Subcutaneous adipose tissue (tissue), 4 donors: ENCODE measurements around the gene EPN1. TPM values are rescaled to one million over a fixed set of nuclear protein-coding genes. Genes with fewer than 3 reads are reported as not detected.

Experiments used
- total RNA-seq, 4 donors: library from RNA; depleted of rRNA; stranded (reverse); fragments of >200 nt; gene quantifications; one replicate each; pipeline ENCODE4 v1.1.0, GENCODE V29; 2016
- TF ChIP-seq, protein P1 (sequence below): fragments of 450-650 bp; IDR thresholded peaks from one replicate; pipeline ENCODE4 v1.5.1; 2016; ENCODE audit warnings: low read depth, mild to moderate bottlenecking, control low read depth, antibody characterized with exemption, moderate library complexity

Gene EPN1
- total RNA-seq, 4 donors from 2014 or later = 27.6 to 118 (median 59.7) TPM

DNA sequence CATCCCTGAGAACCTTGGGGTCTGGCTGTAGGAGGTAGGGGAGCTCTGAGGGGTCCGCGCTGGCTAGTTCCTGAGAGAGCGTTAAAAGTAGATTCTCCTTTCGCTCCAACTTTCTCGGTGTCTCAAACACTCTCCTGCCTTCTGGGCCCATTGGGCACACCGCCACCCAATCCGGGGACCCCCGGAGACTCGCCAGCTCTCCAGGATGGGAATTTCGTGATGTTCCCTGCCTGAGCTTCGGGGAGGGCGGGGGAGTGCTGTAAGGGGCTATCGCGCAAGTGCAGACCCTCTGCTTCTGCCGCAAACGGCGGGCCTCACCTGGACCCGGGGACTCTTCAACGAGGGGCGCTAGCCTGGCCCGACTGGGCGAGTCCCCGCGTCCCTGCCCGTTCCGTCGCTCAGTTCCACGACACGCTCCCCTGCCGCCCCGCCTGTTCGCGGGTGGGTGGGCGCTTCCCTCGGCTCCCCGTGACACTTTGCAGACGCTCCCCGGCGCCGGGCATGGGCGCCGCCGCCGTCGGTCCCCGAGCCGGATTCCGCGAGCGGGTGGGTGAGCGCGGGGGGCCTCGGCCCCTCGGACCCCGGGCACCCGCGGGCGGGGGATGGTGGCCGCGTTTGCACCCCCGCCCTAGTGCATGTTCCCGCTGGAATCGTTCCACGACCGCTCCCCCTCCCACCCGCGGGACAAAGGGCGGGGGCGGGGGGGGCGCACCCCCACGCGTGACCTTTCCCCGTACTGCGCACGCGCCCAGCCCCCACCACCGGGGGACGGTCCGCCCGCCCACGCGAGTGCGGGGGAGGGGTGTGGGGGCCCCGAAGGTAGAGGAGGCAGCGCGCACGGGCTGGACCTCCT lies 27.1 kb upstream of the EPN1 start, which contains the start of gene CCDC106:
TSS of gene CCDC106 (plus strand) at position 481 of the 853 bp plus-strand sequence. CDS start 835 bp downstream, outside the sequence.
- TF ChIP-seq, protein P1, sequence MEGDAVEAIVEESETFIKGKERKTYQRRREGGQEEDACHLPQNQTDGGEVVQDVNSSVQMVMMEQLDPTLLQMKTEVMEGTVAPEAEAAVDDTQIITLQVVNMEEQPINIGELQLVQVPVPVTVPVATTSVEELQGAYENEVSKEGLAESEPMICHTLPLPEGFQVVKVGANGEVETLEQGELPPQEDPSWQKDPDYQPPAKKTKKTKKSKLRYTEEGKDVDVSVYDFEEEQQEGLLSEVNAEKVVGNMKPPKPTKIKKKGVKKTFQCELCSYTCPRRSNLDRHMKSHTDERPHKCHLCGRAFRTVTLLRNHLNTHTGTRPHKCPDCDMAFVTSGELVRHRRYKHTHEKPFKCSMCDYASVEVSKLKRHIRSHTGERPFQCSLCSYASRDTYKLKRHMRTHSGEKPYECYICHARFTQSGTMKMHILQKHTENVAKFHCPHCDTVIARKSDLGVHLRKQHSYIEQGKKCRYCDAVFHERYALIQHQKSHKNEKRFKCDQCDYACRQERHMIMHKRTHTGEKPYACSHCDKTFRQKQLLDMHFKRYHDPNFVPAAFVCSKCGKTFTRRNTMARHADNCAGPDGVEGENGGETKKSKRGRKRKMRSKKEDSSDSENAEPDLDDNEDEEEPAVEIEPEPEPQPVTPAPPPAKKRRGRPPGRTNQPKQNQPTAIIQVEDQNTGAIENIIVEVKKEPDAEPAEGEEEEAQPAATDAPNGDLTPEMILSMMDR = no peak

GRCh38 chr19:55648585-55649267 lies 26.3 kb upstream of the EPN1 start:
- TF ChIP-seq, protein P1 = no peak

- TF ChIP-seq, protein P1 = no peak
Observed at GRCh38 chr19:55649268-55650125, 25.5 kb upstream of the EPN1 start.

DNA sequence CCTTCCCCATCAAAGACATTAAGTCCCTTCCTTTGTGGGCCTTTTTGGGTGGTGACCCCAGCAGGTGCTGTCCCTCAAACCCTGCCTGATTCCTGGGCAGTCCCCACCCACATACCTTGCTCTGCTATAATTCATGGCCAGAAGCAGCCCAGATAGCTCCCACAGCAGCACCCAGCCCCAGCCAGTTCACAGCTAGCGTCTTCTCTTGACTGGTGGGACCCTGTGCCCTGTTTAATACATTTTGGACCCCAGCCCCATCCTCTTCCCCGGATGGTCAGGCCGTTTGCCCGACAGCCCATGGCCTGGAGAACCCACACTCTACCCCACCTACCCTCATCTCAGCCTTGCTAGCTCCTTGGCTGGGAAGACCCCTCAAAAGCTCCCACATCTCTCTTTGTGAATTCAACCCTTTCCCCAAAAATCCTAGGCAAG lies 24.9 kb upstream of the EPN1 start:
- TF ChIP-seq, protein P1 = no peak

DNA sequence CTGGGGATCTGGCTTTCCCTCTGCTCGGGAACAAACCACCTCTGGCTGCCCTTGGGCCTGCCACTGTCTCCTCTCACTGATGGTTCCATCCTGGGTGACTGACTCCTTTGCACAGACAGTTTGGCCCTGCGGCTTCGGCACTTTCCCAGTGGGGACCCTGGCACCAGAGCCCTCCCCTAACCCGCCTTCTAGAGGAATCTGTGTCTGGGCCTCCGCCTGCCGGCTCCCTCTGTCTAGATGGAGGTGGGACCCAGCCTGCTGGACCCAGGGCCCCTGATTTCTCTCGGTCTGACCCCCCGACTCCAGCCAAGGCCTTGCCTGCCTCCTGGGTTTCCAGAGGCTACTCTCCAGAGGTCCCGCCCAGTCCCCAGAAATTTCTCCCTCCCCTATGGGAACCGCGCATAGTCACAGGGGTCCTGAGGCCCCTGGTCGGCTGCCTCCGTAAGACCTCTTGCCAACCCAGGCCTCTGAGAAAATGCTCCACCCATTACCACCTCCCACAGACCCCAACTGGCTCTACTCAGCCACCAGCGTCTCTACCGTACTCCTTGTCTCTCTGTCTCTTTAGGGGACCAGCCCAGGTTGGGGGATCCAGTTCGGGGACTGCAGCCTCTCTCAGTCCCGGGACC lies 24.3 kb upstream of the EPN1 start:
- TF ChIP-seq, protein P1 = no peak

GRCh38 chr19:55651236-55651635 lies 23.8 kb upstream of the EPN1 start:
- TF ChIP-seq, protein P1 = no peak
